GM12865 (cell line): Measurements from ENCODE around the gene SLC38A2.

Source experiments
- DNase-seq: peaks from one replicate; pipeline ENCODE4 v3.0.0; 2010; ENCODE audit warnings: low read depth
- H3K4me3 ChIP-seq: 2 replicates; pipeline ENCODE4 v1.5.1; 2011; ENCODE audit warnings: mild to moderate bottlenecking, low read depth, low read length, control low read depth
- TF ChIP-seq, protein P1 (sequence below): IDR thresholded peaks from 2 replicates; pipeline ENCODE4 v1.5.1; 2011; ENCODE audit warnings: low read length, control low read depth, low read depth, inconsistent platforms; ENCODE audit not compliant: insufficient read depth; ENCODE audit errors: missing control alignments

SLC38A2 gene

DNA sequence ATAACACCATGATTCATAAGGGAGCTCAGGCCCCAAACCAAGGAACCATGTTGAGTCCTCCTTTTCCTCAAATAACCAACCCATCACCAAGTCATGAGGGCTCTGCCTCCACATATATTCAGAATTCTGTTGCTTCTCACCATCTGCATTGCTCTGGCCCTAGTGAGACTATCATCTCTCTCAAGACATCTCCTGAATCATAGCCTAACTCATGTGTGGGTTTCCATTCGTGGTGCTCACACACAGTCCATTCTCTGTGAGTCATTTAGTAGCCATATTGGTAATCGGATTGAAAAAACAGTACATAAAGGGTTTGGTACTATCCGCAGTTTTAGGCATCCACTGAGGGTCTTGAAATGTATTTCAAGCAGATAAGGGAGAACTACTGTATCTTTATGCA is 5.1 kb upstream of the SLC38A2 start:
- no peak overlapping the region for H3K4me3 ChIP-seq
- no peak for DNase-seq
- TF ChIP-seq, protein P1, sequence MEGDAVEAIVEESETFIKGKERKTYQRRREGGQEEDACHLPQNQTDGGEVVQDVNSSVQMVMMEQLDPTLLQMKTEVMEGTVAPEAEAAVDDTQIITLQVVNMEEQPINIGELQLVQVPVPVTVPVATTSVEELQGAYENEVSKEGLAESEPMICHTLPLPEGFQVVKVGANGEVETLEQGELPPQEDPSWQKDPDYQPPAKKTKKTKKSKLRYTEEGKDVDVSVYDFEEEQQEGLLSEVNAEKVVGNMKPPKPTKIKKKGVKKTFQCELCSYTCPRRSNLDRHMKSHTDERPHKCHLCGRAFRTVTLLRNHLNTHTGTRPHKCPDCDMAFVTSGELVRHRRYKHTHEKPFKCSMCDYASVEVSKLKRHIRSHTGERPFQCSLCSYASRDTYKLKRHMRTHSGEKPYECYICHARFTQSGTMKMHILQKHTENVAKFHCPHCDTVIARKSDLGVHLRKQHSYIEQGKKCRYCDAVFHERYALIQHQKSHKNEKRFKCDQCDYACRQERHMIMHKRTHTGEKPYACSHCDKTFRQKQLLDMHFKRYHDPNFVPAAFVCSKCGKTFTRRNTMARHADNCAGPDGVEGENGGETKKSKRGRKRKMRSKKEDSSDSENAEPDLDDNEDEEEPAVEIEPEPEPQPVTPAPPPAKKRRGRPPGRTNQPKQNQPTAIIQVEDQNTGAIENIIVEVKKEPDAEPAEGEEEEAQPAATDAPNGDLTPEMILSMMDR: no peak

DNA sequence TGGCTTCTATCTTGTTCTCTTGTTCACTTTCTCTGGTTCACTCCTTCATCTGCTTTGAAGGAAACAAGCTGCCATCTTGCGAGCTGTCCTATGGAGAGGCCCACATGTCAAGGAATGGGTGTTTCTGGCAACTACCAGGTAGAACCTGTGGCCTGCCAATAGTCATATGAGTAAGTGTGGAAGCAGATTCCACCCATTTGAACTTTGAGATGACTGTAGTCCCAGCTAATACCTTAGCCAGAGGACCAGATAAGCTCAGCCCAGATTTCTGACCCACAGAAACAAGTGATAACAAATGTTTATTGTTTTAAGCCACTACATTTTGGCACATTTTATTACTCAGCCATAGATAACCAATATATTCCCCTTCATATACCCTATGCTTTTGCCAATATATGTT is 4.0 kb upstream of the SLC38A2 start:
- DNase-seq: no peak
- H3K4me3 ChIP-seq: no peak overlapping the region
- TF ChIP-seq, protein P1: no peak

DNA sequence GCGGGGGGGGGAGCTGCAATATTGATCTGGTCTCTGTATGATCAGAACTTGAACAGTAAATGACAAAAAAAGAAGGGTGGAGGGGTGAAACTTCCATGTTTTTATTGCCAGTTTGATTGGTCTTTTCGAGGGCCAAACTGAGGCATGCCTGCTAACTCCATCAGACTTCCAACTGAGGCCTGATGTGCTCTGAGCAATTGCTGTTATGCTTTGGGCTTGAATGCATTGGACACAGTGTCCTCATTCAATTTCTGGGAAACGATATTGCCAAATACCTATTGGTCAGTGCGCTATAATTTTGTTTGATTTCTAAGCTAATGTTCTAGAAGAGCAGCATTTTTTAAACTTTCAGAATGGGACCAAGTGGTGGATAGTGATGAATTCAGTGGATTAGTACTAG is 2.1 kb upstream of the SLC38A2 start:
- TF ChIP-seq, protein P1: no peak
- H3K4me3 ChIP-seq: no peak overlapping the region
- DNase-seq: no peak

DNA sequence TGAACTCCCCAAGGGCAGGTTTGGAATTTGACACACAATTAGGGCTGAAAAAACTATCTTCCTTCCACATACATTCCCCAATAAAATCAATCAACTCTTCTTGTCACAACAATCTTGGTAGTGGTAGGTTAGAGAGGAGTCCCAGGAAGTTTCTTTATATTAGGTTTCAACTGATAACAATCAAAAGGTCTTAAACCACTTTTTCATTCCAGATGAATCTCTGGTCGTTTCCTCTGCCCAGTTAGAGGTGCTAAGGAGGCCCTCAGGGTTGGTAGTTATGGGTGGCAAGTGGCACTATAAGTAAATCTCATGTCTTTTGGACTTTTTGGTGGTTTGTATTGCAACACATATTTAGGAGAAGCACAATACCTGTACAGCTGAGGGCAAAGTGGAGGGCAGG is 1.7 kb upstream of the SLC38A2 start:
- H3K4me3 ChIP-seq: no peak overlapping the region
- DNase-seq: no peak
- TF ChIP-seq, protein P1: no peak

DNA sequence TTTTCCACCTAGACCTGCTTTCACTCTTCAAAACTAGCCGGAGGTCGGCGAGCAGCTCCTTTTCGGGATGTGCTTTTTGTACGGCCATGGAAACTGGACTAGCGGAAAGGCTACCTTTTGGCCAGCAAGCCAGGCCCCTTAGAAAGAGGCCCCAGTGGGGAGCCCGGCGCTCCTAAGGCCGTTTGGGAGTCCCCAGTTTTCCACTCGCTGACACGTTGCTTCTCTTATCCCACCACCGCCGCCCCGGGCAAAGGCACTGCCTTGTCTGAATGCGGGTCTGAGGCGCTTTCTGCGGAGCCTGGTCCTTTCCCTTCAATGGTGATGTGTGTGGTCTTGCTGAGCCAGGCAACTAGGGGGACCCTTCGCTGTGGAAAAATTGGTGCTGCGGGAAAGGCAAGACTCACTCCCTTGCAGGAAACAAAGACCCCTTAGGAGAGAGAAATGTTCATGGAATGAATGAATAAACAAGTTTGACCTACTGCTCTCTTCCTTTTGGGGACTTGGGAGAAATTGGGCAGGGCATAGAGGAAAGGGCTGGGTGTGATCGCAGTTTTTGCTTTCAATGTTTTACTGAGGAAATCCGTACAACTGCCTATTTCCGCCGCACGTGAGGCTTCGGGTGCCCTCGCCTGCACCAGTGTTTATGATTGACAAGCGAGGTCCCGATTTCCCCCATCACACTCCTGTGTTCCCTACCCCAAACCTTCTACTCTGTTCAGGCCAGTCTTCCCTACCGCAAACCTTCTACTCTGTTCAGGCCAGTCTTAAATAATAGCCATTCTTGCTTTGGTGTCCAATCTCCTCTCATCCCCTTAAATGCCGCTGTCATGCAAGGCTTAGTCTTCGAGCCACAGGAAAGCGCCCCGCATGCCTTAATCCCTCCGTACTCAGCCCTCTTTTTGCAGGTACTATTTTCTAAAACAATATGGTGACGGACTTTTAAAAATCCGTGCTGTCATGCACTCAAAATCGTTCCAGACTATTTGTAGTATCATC is 1.0 kb upstream of the SLC38A2 start:
- TF ChIP-seq, protein P1: no peak
- DNase-seq: peak; percentile 48
- peak overlapping the region; percentile 94 for H3K4me3 ChIP-seq

DNA sequence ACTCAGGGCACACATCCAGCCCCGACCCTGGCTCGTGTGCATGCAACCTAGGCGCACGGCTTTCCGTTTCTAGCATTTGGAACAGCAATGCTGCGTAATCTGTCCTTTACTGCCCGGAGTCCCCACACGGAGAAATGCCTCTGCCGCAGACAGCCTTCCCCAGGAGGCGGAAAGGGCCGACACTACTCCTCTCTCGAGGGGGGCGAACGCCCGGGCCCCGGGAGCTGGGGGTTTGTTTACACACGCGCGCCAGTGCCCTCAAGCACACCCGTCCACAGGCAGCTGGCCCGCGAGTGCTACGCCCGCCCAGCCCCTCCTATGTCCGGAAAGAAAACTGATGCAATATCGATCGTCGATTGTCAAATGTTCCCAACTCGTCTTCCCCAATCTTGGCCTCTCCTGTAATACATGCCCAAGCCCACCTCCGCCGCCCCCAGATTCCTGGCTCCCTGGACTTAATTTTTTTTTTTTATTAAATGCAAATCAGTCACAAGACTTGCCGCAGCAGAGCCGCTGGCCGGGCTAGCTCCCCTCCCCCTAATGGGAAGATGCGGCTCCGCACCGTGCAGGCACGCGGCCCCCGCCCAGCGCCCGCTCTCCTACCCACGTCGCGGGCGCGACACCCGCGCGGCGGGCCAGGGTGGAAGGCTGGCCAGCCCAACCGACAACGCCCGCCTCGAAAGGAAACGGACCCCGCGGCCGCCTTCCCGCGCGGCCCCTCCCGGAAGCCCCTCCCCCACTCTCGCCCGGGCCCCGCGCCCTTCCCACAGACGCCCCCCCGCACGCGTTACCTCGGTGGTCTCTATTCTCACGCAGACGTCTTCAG is 642 bp downstream of the SLC38A2 start:
- TF ChIP-seq, protein P1: no peak
- DNase-seq: peak; percentile 62

More for the DNA sequence above, 642 bp downstream of the SLC38A2 start:
- peak overlapping the region; percentile 94 for H3K4me3 ChIP-seq
